ENCODE results near the gene ACOX1. TPM values are rescaled to one million over a fixed set of nuclear protein-coding genes. Genes with fewer than 3 reads are reported as not detected.

The ACOX1 gene
- total RNA-seq, 1 experiment from 2014 or later = 50.2 TPM

DNA sequence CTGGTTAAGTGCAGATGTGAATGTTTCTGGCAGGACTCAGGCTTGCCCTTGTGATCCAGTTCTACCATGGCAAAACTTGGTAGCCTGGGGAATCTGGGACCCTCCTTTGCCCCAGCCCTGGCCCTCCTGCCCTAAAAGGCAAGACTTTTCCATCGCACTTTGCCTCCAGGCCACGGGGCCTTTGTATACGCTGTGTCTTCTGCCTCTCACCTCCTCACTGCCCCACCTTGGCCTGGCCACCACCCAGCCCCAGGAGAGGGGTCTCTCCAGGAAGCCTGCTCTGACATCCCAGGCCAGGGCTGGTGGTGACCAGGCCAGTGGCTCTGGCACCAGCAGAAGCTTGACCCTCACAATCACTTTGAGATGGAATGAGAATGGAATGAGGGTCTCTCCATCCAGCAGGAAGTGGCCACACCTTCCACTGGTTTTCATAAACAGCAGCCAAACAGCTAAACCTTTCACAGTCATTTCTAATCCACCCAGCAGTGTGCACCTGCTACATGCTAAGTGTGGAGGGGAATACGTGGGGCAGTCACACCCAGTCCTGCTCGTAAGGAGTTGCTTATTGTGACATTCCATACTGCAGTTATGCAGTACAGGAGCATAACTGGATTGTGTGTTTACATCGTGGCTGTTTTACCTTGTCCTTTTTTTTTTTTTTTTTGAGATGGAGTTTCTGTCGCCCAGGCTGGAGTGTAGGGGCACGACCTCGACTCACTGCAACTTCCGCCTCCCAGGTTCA, 72.7 kb downstream of the ACOX1 start (continued):
- TF ChIP-seq, protein P1, sequence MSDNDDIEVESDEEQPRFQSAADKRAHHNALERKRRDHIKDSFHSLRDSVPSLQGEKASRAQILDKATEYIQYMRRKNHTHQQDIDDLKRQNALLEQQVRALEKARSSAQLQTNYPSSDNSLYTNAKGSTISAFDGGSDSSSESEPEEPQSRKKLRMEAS (IDR thresholded peaks at IDR 0.05) = no peak
- no peak for TF ChIP-seq SRF (IDR thresholded peaks at IDR 0.05; ENCODE audit: low read depth)
- TF ChIP-seq CBX3 (IDR thresholded peaks at IDR 0.05; ENCODE audit: low read depth) = no peak
- no peak for TF ChIP-seq EZH2 (IDR thresholded peaks at IDR 0.05)
- TF ChIP-seq CEBPB (IDR thresholded peaks at IDR 0.05; ENCODE audit: low read depth) = no peak
- TF ChIP-seq FOSL1 (IDR thresholded peaks at IDR 0.05; ENCODE audit: low read depth) = no peak
- TF ChIP-seq JUND (IDR thresholded peaks at IDR 0.05) = no peak
- TF ChIP-seq RAD21 (IDR thresholded peaks at IDR 0.05; ENCODE audit: low read depth) = no peak
- no peak for TF ChIP-seq TCF7L2 (IDR thresholded peaks at IDR 0.05; ENCODE audit: borderline replicate concordance, extremely low read depth, insufficient read depth, insufficient read length)
- no peak for TF ChIP-seq POLR2A (IDR thresholded peaks at IDR 0.05; ENCODE audit: borderline replicate concordance, extremely low read depth, insufficient read depth, insufficient read length)

GRCh38 chr17:75904749-75905521, 74.0 kb downstream of the ACOX1 start, which contains the start of gene MRPL38:
Gene MRPL38, minus strand, starts transcription at chr17:75904884. Its CDS starts 9 bp downstream, at chr17:75904875.
- DNase-seq (ENCODE audit: low read depth, low spot score) = peak; percentile 96
- Histone ChIP-seq H3K36me3 (ENCODE audit: control insufficient read depth in 1 of 2, insufficient read depth in 2 of 2, low read length in 2 of 2) (peaks cover 15 to 21% of the 10 kb centered on the region in 2 experiments), H3K4me1 (ENCODE audit: control insufficient read depth in 1 of 2, insufficient read depth in 2 of 2, low read length in 2 of 2) (peaks cover 24 to 36% of the 10 kb centered on the region in 2 experiments), H3K9me3 (ENCODE audit: control insufficient read depth in 1 of 2, insufficient read depth in 1 of 2, low read depth in 1 of 2, low read length in 2 of 2) (no peaks in the 10 kb centered on the region), H2AFZ (ENCODE audit: low read depth, low read length, poor library complexity, severe bottlenecking) (peak within 1 kb of the TSS; percentile 80), H3K79me2 (ENCODE audit: insufficient read depth, low read length) (peaks cover 29% of the 10 kb centered on the region), H3K9me2 (ENCODE audit: insufficient read depth) (no peaks in the 10 kb centered on the region), H3K4me3 (replicated peaks in 1 of 2; ENCODE audit: low read depth in 1 of 2, low read length in 2 of 2) (peak within 1 kb of the TSS; percentile 88 to 100), H3K27me3 (ENCODE audit: insufficient read depth, low read length) (no peaks in the 10 kb centered on the region), H3K9ac (ENCODE audit: low read length) (peak within 1 kb of the TSS; percentile 98), H3K27ac (ENCODE audit: low read depth, low read length) (peak within 1 kb of the TSS; percentile 80), H3K4me2 (ENCODE audit: low read length) (peak within 1 kb of the TSS; percentile 100), H4K20me1 (ENCODE audit: insufficient read depth) (no peaks in the 10 kb centered on the region)
- intact Hi-C loops (cut with micrococcal nuclease) = loop anchor here (1.0 to 10.0 kb wide), 6 partner anchors 22 to 374 kb away; partner anchors contain the start of genes ACOX1, EXOC7, FBF1 and TEN1
- TSS peak; percentile 96 for BruUV-seq (replicated peaks)
- POLR2A ChIA-PET = interaction anchor here (0.6 to 2.7 kb wide), 20 partner anchors 10 to 326 kb away, joined by 3 to 11 read pairs (median 4); partner anchors contain the start of genes ACOX1, CDK3, FBF1 and TEN1
- RAD21 ChIA-PET (ENCODE audit: low non-redundant PET in 1 of 2, low total read pairs in 2 of 2, uncharacterized antibody in 2 of 2, unreplicated experiment in 2 of 2) = interaction anchor here (0.6 to 1.4 kb wide), 7 partner anchors 15 to 217 kb away, joined by 3 to 7 read pairs (median 5); partner anchors contain the start of gene CDK3 (in 1 of the 2)
- CTCF ChIA-PET = interaction anchor here (0.7 to 2.8 kb wide), 23 partner anchors 10 to 492 kb away, joined by 3 to 68 read pairs (median 4); partner anchors contain the start of genes CDK3, FBF1, TRIM47 and UBALD2
- ATAC-seq = peak; percentile 95
- TF ChIP-seq ZNF274 (IDR thresholded peaks at IDR 0.05; ENCODE audit: low read depth, low read length) = no peak
- TF ChIP-seq, protein P2, sequence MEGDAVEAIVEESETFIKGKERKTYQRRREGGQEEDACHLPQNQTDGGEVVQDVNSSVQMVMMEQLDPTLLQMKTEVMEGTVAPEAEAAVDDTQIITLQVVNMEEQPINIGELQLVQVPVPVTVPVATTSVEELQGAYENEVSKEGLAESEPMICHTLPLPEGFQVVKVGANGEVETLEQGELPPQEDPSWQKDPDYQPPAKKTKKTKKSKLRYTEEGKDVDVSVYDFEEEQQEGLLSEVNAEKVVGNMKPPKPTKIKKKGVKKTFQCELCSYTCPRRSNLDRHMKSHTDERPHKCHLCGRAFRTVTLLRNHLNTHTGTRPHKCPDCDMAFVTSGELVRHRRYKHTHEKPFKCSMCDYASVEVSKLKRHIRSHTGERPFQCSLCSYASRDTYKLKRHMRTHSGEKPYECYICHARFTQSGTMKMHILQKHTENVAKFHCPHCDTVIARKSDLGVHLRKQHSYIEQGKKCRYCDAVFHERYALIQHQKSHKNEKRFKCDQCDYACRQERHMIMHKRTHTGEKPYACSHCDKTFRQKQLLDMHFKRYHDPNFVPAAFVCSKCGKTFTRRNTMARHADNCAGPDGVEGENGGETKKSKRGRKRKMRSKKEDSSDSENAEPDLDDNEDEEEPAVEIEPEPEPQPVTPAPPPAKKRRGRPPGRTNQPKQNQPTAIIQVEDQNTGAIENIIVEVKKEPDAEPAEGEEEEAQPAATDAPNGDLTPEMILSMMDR (IDR thresholded peaks at IDR 0.05 in 2 of 3, conservative IDR thresholded peaks at IDR 0.05 in 1 of 3; ENCODE audit: borderline replicate concordance in 1 of 3, insufficient read depth in 1 of 3, low read depth in 2 of 3, low read length in 2 of 3) = peak; percentile 98
- no peak; the same call in 1 of the 2 replicates for TF ChIP-seq SRF (IDR thresholded peaks at IDR 0.05; ENCODE audit: low read depth)
- peak; percentile 100 for TF ChIP-seq RAD21 (IDR thresholded peaks at IDR 0.05; ENCODE audit: low read depth)
- no peak for TF ChIP-seq ZBTB33 (IDR thresholded peaks at IDR 0.05; ENCODE audit: extremely low read depth, insufficient replicate concordance, low read length)
- TF ChIP-seq JUND (IDR thresholded peaks at IDR 0.05) = no peak
- TF ChIP-seq, protein P1 (IDR thresholded peaks at IDR 0.05) = peak; percentile 98
- no peak for TF ChIP-seq ATF3 (IDR thresholded peaks at IDR 0.05)
- no peak for TF ChIP-seq EZH2 (IDR thresholded peaks at IDR 0.05)
- TF ChIP-seq FOSL1 (IDR thresholded peaks at IDR 0.05; ENCODE audit: low read depth) = no peak
- no peak; the same call in 1 of the 2 replicates for TF ChIP-seq ELF1 (IDR thresholded peaks at IDR 0.05; ENCODE audit: borderline replicate concordance, low read depth)

Measured in HCT116 (cell line).